Activated gamma-delta T cell (primary cell): ENCODE data around the gene TREM1.
"Not testable (repeated sequence)": the region's sequence is repeated elsewhere in the genome, so short reads cannot be mapped to it uniquely, and the experiment has no call there.

ENCODE experiments used
- DNase-seq: peaks from one replicate; lab custom pipeline; 2025; lab: John Stamatoyannopoulos, UW

TREM1 gene

DNA sequence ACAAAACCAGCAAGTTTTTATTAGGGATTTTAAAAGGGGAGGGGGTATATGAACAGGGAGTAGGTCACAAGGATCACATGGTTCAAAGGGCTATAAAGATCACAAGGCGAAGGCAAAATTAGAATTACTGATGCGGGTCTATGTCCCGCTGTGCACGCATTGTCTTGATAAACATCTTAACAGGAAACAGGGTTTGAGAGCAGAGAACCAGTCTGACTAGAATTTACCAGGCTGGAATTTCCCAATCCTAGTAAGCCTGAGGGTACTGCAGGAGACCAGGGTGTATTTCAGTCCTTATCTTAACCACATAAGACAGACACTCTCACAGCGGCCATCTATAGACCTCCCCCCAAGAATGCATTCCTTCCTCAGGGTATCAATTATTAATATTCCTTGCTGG lies 10.8 kb upstream of the TREM1 start:
- not testable (repeated sequence) for DNase-seq

DNA sequence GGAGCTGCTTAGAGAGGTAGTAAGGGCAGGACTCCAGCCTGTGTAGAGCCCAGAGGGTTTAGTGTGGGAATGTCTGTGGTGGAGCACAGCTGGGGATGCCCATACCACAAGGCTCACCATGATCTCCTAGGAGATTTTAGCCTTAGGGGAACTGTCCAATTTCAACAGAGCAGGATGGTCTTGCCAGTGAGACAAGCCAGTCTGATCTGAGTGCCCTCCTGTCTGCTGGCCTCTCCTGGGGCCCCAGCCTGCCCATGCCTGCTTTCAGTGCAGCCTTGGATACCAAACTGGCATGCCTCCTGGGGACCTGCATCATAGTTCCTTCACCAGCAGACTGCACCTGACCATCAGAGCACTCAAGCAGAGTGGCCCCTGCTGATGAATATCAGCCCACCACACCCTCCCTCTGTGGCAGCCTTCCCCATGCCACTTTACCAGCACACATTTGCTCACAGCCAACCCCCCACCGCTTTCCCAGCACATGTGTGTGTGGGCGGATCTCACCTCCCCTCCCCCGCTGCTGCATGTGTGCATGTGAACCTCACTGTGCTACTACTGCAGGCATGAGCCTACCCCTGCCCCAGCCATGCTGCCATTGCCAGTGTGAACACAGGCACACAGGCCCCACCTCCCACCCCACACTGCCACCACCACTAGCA lies 7.9 kb upstream of the TREM1 start:
- no peak for DNase-seq

DNA sequence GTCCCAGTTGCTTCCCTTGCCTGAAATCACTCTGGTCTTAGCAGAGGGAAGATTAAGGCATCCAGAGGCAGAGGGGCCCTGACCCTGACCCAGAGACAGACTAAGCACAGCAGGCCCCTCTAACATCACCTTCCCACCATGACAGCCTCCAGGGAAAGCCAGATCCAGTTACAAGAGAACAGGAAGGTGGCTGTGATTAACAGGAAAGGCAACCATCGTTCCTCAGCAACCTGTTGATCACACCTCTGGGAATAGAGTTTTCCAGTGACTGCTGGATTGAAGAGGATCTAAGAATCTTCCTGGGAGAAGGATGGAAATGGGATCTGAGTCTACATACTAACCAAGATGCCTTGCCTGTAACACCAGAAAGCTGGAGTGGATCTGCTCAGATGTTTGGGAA lies 5.2 kb upstream of the TREM1 start:
- DNase-seq = no peak

DNA sequence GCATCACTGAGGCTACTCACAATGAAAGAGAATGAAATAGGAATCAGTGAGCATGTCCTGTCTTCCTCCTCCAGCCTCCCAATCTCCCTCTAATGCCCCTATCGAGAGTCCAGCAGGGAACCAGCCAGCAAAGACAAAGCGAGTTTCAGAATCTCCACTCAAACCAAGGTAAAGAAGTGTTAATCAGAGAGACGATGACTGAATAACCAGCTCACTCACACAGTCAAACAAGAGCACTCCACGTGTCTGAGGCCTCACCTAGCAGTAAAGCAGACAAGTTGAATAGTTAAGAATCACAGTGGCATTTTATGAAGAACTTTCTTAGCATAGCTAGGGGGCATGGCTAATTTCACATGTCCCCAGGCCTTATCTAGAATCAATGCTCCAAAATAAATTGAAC lies 3.3 kb upstream of the TREM1 start:
- DNase-seq = no peak

DNA sequence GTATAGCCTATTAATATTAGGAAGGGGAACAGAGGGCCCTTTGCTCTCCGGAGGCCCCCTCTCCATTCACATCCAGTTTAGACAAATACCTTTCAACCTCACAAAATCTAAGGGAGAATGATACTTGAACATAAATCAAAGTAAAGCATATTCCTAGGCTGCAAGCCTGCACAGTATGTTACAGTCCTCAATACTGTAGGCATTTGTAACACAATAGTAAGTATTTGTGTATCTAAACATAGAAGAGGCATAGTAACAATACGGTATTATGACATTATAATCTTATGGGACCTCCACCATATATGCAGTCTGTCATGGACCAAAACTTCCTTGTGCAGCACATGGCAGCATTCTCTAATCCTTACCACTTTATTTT lies 2.3 kb upstream of the TREM1 start:
- DNase-seq = no peak

DNA sequence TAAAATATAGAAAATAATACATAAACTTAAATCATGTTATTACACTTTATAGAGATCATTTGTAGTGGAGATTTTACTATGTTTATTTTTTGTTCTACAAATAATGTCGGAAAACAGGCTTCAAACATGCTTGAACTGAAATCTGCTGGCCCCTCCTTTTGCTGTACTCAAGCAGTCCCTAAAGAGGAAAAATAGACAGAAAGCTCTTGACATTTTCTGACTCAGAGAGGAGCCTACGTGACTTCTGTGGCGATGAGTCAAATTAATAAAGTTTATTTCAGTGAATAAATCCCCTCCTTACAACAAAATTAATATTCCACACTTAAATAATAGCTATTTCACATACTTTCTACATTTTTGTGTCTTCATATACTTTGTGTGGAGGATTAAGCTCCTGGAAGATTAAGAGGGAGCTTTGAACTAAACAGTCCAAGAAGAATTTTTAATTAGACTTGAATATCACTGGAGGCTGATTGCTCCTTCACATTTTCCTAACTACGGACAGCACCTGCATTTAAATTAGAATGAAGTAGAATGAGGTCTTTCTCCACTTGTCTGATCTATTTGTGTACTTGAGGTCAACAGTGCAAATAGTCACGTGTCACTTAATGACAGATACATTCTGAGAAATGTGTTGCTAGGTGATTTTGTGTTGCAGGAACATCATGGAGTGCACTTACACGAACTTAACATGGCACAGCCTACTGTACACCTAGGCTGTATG lies 1.7 kb upstream of the TREM1 start:
- DNase-seq = no peak

DNA sequence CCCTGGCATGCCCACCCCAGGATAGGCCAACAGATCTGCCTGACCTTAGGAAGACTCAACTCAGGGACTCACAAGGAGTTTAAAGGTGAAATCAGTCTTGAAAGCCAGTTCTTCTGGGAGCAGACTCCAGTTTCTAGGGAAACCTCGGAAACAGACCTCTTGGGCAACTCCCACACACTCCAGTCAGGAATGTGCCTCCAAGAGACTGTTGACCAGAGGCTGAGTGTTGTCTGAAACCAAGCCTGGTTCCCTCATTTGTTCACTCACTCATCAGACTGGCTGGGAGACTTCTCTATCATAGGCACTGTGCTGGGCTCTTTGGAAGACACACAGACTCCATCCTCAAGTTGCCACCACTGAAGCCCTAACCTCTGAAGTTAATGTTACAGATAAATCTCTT lies 1.8 kb downstream of the TREM1 start:
- DNase-seq = no peak

DNA sequence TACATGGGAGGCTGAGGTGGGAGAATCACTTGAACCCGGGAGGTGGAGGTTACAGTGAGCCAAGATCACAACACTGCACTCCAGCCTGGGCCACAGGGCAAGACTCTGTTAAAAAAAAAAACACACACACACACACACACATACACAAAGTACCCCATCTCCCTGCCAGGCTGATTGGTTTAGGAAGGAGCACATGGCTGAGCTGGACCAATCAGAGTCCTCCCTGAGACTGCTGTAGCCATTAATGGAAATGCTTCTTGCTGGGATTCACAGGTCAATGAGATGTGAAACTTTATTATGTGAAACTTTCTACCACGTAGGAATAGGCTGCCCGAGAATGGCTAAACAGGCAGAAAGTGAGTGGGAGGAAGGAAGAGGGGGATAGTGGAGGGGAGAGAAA lies 2.9 kb downstream of the TREM1 start:
- DNase-seq = no peak

DNA sequence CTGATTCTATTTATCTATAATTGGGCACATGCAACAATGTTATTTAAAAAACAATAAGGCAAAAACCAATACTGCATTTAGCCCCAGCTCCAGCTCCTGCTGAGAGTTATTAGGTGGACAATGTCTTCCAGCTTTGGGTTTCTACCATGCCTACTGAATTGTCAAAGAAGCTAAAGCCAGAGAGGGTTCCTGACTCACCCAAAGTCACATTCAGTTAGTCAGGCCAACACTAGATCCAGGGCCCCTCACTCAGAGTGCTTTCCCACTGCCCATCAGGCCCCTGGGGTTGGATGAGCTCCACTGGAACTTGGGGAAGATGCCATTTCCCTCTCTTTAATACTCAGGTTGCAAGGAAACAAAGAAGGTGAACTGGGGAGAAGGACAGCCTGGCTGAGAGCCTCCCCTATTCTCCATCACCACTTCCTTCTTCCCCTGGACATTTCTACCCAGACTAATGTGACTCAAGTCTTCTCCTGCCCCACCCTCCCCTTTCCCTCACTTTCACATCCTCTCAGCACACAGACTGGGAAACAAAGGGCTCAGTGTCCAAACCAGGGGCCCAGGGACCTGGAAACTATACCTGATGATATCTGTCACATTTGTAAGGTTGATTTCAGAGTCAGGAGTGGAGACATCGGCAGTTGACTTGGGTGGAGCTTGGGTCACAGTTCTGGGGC lies 6.0 kb downstream of the TREM1 start:
- no peak for DNase-seq

DNA sequence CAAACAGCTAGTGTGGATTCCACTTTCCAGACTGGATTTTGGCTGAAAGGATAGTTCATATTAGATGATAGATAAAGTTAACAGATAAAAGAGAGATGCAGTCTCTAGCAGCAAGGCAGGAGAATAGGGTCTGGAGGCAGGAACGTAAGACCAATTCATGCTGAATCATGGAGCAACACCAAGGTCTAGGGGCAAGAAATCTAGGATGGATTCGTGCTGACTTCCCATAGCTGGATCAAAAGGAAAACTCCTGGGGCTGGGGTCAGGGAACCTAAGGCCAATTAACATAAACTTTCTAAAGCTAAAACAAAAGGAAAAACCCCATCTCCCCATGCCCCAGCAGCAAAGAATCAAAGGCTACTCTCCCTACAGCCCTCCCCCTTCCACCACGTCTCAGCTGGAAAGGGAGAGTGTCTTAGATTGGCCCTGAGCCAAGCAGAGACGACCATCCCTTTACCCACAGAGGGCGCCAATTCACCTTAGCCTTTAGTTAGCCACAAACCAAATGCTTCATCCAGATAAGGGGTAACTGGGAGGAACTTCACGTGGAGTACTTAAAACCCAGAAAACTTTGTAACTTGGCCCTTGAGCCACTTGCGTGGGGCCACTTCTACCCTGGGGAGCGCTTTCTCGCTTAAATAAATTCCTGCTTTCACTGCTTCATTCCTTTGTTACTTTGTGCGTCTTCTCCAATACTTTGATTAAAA lies 7.6 kb downstream of the TREM1 start:
- DNase-seq = no peak

DNA sequence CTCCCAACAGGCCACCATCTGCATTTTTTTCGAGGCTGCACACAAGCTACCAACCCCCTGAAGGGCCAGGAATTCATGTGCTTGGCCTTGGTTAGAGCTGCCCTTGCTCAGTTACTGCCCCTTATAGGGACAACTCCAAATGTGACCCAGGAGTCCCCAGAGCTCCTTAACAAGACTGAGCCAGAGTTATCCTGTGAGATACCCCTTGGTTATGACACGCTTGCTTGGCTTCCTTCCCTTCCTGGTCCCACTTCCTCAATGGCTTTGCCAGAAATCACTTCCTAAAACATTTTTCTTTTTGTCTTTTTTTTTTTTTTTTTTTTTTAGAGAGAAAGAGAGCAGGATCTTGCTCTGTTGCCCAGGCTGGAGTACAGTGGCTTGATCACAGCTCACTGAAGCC lies 8.9 kb downstream of the TREM1 start:
- no peak for DNase-seq

DNA sequence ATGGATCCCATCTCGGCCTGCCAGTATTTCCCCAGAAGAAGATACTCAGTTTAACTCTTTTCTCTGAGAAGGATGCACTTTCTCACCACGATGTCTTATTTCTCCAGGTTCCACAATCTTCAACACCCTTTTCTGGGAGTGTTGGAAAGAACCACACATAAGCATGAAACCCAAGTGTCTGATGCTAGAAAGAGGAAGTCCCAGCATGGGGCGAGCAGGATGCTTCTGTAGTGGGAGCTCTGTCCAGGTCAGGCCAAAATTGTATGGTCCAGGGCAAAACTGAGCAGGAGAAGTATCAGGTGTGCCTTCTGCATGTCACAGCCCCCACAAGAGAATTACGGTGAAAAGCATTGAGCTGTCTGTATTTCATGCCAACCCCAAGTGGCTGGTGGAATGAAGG lies 11.0 kb downstream of the TREM1 start:
- no peak for DNase-seq

DNA sequence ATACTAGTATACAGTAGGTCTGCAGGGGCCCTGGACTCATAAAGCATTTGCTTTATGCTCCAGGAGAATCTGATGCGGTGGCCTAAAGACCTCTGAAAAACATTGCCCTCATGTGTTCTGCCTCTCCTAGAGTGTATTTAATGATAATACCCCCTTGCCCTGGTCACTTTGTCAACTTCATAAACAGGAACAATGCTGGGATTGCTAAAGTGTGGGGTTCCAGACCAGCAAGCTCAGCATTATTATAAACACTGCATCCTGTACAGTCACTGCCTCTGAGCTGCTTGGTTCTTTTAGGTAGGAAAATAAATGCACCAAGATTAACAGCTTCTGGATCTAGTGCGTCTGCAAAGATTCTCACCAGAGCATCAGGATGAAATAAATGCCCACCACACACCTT lies 12.2 kb downstream of the TREM1 start:
- DNase-seq = no peak

DNA sequence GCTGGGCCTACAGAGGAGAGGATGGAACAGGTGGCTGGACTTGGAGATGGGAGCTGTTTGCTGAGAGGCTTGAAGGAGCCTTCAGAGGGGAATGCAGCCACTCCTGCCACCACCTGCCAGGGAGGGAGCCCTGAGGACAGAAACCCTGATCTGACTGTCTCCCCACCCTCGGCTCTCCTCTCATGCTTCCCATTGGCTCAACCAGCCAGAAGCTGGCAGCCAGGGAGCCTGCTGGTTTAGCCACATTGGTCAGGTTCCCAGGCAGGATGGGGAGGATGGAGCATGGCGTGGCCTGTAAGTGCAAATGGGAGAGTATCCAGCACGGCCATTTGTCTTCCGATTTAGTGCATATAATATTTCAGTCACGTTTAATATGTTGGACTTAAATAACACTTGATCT lies 12.8 kb downstream of the TREM1 start:
- DNase-seq = no peak

DNA sequence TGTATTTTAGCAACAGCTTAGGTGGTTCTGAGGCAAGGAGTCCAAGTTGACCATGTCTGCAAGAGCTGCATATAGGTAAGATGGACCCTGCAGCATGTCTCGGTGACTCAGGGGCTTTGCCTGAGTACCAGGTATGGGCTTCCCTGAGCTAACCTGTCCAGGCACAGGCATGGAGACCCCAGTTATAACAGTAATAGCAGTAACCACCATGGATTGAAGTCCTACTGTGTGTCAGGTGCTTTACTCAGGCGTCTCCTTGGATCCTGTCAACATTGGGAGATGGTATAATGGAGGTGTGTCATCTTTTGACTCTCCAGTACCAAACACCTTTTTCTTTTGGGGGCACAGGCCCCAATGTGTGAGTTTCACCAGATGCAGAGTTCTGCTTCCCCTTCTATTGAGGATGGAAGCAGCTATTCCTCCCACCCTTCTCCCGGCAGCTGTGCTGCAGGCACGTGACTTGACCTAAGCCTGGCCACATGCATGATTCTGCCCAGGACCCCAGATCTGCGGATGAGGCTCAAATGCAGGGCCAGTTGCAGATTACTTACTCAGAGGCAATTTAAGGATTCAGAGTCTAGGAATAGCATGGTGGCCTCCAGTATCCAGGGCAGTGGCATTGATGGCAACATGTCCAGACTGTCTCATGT lies 13.8 kb downstream of the TREM1 start:
- DNase-seq = no peak

DNA sequence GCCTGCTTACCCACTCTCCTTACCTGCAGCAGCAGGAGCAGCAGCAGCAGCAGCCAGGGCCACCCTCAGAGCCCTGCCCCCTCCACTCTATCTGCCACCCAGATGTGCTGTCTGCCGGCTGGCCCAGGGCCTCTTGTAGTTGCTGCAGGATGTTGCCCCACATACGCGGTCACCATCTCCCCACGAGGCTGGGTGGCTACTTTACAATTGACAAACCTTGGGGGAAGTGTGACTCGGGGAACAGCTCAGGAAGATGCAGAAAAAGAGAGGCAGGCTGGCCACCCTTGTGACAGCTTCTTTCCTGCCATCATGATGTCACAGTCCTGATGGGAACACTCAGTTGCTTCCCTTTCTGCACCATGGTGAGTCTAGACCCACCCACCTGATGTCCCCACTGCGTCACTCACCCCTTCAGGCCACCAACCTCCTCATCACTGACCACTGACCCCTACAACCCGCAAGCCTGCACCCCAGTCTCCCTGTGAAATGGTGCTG lies 14.5 kb downstream of the TREM1 start:
- no peak for DNase-seq

DNA sequence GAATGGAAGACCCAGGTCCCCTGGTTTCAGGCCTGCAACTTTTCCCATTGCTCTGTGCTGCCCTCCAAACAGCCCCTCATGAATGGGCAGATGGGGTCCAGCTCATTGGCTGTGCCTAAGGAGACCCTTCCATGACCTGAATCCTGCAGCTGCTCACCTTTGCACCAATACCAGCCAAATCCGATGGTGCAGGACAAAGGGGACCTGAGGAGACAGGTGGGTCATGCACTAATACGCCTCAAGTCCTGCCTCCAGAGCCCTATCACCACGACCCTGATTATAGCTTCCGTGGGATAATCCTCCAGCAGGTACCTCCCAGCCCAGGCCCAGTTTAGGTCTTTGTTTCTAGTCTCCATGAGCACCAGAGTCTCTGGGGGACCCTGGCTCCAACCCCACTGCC lies 16.8 kb downstream of the TREM1 start:
- no peak for DNase-seq

DNA sequence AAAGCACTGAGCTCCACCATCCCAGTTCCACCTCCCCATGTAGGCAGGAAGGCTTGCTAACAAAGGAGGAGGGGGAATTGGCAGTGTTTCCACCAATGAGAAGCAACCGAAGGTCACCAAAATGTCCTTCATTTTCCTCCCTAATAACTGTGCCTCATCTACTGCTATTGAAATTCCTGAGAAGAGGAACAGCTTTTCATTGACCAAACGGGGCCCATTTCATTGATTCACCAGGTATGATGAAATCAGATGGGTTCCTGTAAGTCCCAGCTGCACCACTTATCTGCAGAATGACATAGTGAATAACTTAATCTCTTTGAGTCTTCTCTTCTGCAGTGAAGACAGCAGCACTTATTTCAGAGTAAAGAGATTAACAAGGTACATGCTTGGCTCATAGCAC lies 17.3 kb downstream of the TREM1 start:
- DNase-seq = no peak

DNA sequence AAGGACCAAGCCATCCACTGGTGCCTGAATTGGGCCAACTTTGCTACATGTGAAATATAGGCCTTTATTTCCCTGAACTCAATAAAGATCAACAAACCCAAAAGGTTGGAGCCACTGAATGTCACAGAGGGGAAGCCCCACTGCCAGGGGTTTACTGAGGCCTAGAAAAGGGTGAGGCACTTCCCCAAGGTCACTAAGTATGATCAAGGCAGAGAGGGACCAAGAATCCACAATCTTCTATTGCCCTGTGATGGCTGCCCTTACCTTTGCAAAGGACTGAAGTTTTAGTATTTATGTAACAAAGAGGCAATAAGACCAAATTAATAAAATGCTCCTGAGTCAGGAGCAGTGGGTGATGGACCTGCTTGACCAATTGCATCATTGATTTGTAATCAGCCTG lies 18.0 kb downstream of the TREM1 start:
- DNase-seq = no peak

DNA sequence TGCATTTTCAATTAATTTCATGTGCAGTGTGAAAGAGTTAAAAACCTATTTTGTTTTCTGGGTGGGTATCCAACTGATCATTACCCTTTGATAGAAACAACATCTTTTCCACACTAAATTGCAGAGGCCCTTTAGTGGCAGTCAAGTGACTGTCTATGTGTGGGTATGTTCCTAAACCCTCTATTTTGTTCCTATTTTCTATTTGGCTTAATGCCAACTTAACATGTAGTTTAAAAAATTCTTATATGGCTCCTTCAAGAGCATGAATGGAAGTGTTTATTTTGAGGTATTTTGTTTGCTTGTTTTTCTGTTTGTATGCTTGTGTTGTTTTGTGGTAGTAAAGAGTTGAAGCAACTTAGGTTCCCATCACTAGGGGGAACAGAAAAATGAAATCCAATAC lies 19.9 kb downstream of the TREM1 start:
- DNase-seq = no peak

DNA sequence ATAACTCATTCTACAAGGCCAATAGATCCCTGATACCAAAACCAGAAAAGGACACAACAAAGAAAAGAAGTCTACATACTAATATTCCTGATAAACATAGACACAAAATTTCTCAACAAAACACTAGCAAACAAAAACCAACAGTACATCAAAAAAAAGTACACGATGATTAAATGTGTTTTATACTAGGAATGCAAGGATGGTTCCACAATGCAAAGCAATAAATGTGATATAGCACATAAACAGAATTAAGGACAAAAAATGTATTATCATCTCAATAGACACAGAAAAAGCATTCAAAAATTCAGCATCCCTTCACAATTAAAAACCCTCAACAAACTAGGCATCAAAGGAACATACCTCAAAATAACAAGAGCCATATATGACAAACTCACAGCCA lies 23.2 kb downstream of the TREM1 start:
- no peak for DNase-seq

DNA sequence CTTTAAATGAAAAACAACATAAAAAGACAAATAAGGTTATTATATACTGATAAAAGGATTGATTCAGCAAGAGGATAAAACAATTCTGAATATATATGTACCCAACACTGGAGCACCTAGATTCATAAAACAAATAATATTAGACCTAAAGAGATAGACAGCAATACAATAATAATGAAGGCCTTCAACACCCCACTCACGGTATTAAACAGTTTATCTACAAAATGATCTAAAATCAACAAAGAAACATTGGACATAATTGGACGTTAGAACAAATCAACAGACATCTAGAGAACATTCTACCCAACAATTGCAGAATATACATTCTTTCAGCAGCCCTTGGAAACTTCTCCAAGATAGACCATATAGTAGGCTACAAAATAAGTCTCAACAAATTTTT lies 24.1 kb downstream of the TREM1 start:
- no peak for DNase-seq
